HepG2 (cell line): Measurements from ENCODE around the gene PPRC1. TPM values are rescaled to one million over a fixed set of nuclear protein-coding genes. Genes with fewer than 3 reads are reported as not detected.

Source experiments
- ARID2 ChIP-seq: sonication (generic); formaldehyde crosslinking; IDR thresholded peaks from 2 replicates; pipeline ENCODE4 v1.8.1; 2022; ENCODE audit warnings: mild to moderate bottlenecking, missing genetic modification reagents, borderline replicate concordance
- EP300 ChIP-seq, 3 experiments: sonication (generic) in 1 of 3; formaldehyde crosslinking in 1 of 3; IDR thresholded peaks; 2 replicates each; pipeline versions ENCODE4 v1.5.1 to v1.6.1; 2011 to 2020; ENCODE audit warnings: low read depth in 2 of 3, low read length in 2 of 3, borderline replicate concordance in 1 of 3, improper control_type of control experiment in 1 of 3, mild to moderate bottlenecking in 1 of 3, missing genetic modification reagents in 1 of 3, moderate library complexity in 1 of 3
- KLF6 ChIP-seq: IDR thresholded peaks from 2 replicates; pipeline ENCODE4 v1.8.0; 2016; ENCODE audit warnings: missing biosample characterization, missing genetic modification reagents
- KLF9 ChIP-seq: IDR thresholded peaks from 2 replicates; pipeline ENCODE4 v1.6.1; 2016; ENCODE audit warnings: low read depth
- MAFG ChIP-seq: sonication (generic); formaldehyde crosslinking; IDR thresholded peaks from 2 replicates; pipeline ENCODE4 v1.5.1; 2020; ENCODE audit warnings: mild to moderate bottlenecking, missing genetic modification reagents
- SRY ChIP-seq: sonication (generic); formaldehyde crosslinking; IDR thresholded peaks from 2 replicates; pipeline ENCODE4 v1.8.0; 2022; ENCODE audit warnings: mild to moderate bottlenecking, missing genetic modification reagents
- TOPORS ChIP-seq: sonication (generic); formaldehyde crosslinking; IDR thresholded peaks from 2 replicates; pipeline ENCODE4 v1.8.0; 2023; ENCODE audit warnings: mild to moderate bottlenecking, missing genetic modification reagents
- ZMAT3 ChIP-seq: sonication (generic); formaldehyde crosslinking; conservative IDR thresholded peaks from 2 replicates; pipeline ENCODE4 v1.7.0; 2021; ENCODE audit warnings: missing genetic modification reagents
- ZNF296 ChIP-seq: sonication (generic); formaldehyde crosslinking; conservative IDR thresholded peaks from 2 replicates; pipeline ENCODE4 v1.5.0; 2020; ENCODE audit warnings: mild to moderate bottlenecking, missing genetic modification reagents
- ZNF329 ChIP-seq: sonication (generic); formaldehyde crosslinking; IDR thresholded peaks from 2 replicates; pipeline ENCODE4 v1.9.0; 2021; ENCODE audit warnings: low read depth, mild to moderate bottlenecking, missing genetic modification reagents
- ZNF530 ChIP-seq: sonication (generic); formaldehyde crosslinking; IDR thresholded peaks from 2 replicates; pipeline ENCODE4 v1.5.0; 2020; ENCODE audit warnings: low read depth, mild to moderate bottlenecking, missing genetic modification reagents
- ZNF775 ChIP-seq: sonication (generic); formaldehyde crosslinking; IDR thresholded peaks from 2 replicates; pipeline ENCODE4 v1.4.0; 2020; ENCODE audit warnings: missing genetic modification reagents, mild to moderate bottlenecking, moderate library complexity, borderline replicate concordance
- polyA plus RNA-seq, 8 experiments: library from polyadenylated mRNA; depleted of rRNA in 3 of 8; stranded (reverse) in 7 of 8; unstranded in 1 of 8; fragments of >200 nt; fragmentation: Illumina TruSeq in 4 of 8; extraction: Trizol in 4 of 8; gene quantifications; 2 replicates each; pipeline versions ENCODE4 v1.2.1 to v1.2.3, GENCODE V29; 2011 to 2016; ENCODE audit warnings: low read depth in 4 of 8, missing spikeins in 1 of 8, mixed read lengths in 1 of 8; ENCODE audit not compliant: insufficient read depth in 1 of 8
- total RNA-seq, 5 experiments: library from RNA; depleted of rRNA; stranded (reverse); fragments of >200 nt; fragmentation: Illumina TruSeq; extraction: Trizol; gene quantifications; 2 replicates each; pipeline ENCODE4 v1.2.3, GENCODE V29; 2016; ENCODE audit warnings: low read depth in 1 of 5
- TF ChIP-seq, protein P1 (sequence below): sonication (generic); formaldehyde crosslinking; IDR thresholded peaks from 2 replicates; pipeline ENCODE4 v1.5.0; 2020; ENCODE audit warnings: mild to moderate bottlenecking, missing genetic modification reagents, moderate library complexity
- TF ChIP-seq, protein P2 (sequence below): sonication (generic); IDR thresholded peaks from 2 replicates; pipeline ENCODE4 v1.6.1; 2016; ENCODE audit warnings: low read depth, borderline replicate concordance
- TF ChIP-seq, protein P3 (sequence below): conservative IDR thresholded peaks from 2 replicates; pipeline ENCODE4 v1.6.1; 2018; ENCODE audit warnings: missing genetic modification reagents
- TF ChIP-seq, protein P4 (sequence below): sonication (generic); formaldehyde crosslinking; IDR thresholded peaks from 2 replicates; pipeline ENCODE4 v1.8.0; 2022; ENCODE audit warnings: mild to moderate bottlenecking, missing genetic modification reagents
- TF ChIP-seq, protein P5 (sequence below): sonication (generic); formaldehyde crosslinking; IDR thresholded peaks from 2 replicates; pipeline ENCODE4 v1.4.0; 2020; ENCODE audit warnings: mild to moderate bottlenecking, missing genetic modification reagents
- TF ChIP-seq, protein P6 (sequence below): sonication (generic); formaldehyde crosslinking; IDR thresholded peaks from 2 replicates; pipeline ENCODE4 v1.4.0; 2020; ENCODE audit warnings: missing genetic modification reagents

The PPRC1 gene
- total and polyA plus RNA-seq, 2 of the 13 experiments (the other 11 are each of a cell fraction or from before 2014, with no cell fraction given): 18.7 to 24.2 TPM

DNA sequence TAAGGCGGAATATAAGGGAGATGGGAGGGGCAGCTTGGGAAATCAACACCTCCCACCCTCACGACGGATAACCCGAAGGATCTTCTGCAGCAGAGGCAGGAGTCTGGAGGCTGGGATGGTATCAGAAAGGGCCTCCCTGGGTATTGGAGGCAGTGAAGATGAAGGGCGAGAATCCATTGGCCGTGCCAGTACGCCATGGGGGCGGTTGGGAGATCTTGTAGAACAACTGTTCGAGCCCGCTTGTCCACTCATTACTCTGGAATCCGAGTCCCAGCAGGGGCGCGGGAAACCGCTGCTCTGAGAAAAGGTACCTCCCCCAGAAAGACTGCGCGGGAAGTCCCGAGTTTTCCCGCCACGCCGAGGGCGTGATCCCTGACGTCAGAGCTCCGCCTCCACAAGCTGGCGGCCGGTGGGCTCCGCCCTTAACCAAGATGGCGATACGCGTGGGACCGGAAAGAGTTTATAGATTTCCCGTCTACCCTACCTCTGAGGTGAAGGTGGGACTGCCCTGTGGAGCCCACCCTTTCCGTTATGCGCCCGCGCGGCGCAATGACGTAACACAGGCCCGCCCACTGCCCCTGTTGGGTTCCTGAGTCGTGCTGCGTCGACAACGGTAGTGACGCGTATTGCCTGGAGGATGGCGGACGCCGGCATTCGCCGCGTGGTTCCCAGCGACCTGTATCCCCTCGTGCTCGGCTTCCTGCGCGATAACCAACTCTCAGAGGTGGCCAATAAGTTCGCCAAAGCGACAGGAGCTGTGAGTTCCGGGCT is 19.1 kb downstream of the PPRC1 start, which contains the start of gene NOLC1 (continued):
- 0 out of 2 replicates have a peak, but pooled peaks have one; percentile 48 for TF ChIP-seq KLF9 (CRISPR knock-in tag)
- TF ChIP-seq KLF6 (CRISPR knock-in tag): no peak; the same call in none of the 2 replicates
- TF ChIP-seq, protein P1, sequence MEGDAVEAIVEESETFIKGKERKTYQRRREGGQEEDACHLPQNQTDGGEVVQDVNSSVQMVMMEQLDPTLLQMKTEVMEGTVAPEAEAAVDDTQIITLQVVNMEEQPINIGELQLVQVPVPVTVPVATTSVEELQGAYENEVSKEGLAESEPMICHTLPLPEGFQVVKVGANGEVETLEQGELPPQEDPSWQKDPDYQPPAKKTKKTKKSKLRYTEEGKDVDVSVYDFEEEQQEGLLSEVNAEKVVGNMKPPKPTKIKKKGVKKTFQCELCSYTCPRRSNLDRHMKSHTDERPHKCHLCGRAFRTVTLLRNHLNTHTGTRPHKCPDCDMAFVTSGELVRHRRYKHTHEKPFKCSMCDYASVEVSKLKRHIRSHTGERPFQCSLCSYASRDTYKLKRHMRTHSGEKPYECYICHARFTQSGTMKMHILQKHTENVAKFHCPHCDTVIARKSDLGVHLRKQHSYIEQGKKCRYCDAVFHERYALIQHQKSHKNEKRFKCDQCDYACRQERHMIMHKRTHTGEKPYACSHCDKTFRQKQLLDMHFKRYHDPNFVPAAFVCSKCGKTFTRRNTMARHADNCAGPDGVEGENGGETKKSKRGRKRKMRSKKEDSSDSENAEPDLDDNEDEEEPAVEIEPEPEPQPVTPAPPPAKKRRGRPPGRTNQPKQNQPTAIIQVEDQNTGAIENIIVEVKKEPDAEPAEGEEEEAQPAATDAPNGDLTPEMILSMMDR (CRISPR knock-in tag): peak; percentile 24; the same call in 1 of the 2 replicates
- TF ChIP-seq, protein P2, sequence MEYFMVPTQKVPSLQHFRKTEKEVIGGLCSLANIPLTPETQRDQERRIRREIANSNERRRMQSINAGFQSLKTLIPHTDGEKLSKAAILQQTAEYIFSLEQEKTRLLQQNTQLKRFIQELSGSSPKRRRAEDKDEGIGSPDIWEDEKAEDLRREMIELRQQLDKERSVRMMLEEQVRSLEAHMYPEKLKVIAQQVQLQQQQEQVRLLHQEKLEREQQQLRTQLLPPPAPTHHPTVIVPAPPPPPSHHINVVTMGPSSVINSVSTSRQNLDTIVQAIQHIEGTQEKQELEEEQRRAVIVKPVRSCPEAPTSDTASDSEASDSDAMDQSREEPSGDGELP: peak; percentile 48; the same call in 1 of the 2 replicates
- no peak for TF ChIP-seq ZNF775 (CRISPR knock-in tag)
- no peak for TF ChIP-seq MAFG (CRISPR knock-in tag)
- TF ChIP-seq, protein P3, sequence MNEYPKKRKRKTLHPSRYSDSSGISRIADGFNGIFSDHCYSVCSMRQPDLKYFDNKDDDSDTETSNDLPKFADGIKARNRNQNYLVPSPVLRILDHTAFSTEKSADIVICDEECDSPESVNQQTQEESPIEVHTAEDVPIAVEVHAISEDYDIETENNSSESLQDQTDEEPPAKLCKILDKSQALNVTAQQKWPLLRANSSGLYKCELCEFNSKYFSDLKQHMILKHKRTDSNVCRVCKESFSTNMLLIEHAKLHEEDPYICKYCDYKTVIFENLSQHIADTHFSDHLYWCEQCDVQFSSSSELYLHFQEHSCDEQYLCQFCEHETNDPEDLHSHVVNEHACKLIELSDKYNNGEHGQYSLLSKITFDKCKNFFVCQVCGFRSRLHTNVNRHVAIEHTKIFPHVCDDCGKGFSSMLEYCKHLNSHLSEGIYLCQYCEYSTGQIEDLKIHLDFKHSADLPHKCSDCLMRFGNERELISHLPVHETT (CRISPR knock-in tag): peak; percentile 91; the same call in 1 of the 2 replicates
- peak; percentile 57; the same call in 1 of the 2 replicates for TF ChIP-seq ARID2 (CRISPR knock-in tag)
- TF ChIP-seq, protein P4, sequence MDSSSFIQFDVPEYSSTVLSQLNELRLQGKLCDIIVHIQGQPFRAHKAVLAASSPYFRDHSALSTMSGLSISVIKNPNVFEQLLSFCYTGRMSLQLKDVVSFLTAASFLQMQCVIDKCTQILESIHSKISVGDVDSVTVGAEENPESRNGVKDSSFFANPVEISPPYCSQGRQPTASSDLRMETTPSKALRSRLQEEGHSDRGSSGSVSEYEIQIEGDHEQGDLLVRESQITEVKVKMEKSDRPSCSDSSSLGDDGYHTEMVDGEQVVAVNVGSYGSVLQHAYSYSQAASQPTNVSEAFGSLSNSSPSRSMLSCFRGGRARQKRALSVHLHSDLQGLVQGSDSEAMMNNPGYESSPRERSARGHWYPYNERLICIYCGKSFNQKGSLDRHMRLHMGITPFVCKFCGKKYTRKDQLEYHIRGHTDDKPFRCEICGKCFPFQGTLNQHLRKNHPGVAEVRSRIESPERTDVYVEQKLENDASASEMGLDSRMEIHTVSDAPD (CRISPR knock-in tag): peak; percentile 63; the same call in 1 of the 2 replicates
- no peak for TF ChIP-seq ZNF530 (CRISPR knock-in tag)
- no peak for TF ChIP-seq ZNF296 (CRISPR knock-in tag)
- TF ChIP-seq EP300 (IDR thresholded peaks at IDR 0.05; ENCODE audit: low read depth in 2 of 2, low read length in 2 of 2): peak; percentile 46 to 62; a peak in 3 of 4 replicates
- no peak; the same call in 1 of the 2 replicates for TF ChIP-seq EP300 (CRISPR knock-in tag; IDR thresholded peaks at IDR 0.05; ENCODE audit: borderline replicate concordance)
- TF ChIP-seq, protein P5, sequence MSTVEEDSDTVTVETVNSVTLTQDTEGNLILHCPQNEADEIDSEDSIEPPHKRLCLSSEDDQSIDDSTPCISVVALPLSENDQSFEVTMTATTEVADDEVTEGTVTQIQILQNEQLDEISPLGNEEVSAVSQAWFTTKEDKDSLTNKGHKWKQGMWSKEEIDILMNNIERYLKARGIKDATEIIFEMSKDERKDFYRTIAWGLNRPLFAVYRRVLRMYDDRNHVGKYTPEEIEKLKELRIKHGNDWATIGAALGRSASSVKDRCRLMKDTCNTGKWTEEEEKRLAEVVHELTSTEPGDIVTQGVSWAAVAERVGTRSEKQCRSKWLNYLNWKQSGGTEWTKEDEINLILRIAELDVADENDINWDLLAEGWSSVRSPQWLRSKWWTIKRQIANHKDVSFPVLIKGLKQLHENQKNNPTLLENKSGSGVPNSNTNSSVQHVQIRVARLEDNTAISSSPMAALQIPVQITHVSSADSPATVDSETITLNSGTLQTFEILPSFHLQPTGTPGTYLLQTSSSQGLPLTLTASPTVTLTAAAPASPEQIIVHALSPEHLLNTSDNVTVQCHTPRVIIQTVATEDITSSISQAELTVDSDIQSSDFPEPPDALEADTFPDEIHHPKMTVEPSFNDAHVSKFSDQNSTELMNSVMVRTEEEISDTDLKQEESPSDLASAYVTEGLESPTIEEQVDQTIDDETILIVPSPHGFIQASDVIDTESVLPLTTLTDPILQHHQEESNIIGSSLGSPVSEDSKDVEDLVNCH: no peak
- peak; percentile 98 for TF ChIP-seq TOPORS (CRISPR knock-in tag)
- TF ChIP-seq ZMAT3 (CRISPR knock-in tag): no peak; the same call in 1 of the 2 replicates
- no peak; the same call in 1 of the 2 replicates for TF ChIP-seq ZNF329
- TF ChIP-seq SRY (CRISPR knock-in tag): peak; percentile 80; the same call in 1 of the 2 replicates
- TF ChIP-seq, protein P6, sequence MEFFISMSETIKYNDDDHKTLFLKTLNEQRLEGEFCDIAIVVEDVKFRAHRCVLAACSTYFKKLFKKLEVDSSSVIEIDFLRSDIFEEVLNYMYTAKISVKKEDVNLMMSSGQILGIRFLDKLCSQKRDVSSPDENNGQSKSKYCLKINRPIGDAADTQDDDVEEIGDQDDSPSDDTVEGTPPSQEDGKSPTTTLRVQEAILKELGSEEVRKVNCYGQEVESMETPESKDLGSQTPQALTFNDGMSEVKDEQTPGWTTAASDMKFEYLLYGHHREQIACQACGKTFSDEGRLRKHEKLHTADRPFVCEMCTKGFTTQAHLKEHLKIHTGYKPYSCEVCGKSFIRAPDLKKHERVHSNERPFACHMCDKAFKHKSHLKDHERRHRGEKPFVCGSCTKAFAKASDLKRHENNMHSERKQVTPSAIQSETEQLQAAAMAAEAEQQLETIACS: peak; percentile 45; the same call in 1 of the 2 replicates
